Adrenal gland (tissue), 5 donors: ENCODE data around the gene FBXW5.

Experiments used
- POLR2A ChIP-seq, 2 donors: fragments of 450-650 bp; IDR thresholded peaks; one replicate each; pipeline ENCODE4 v1.6.1; 2017; ENCODE audit warnings: antibody characterized with exemption in 2 of 2, mild to moderate bottlenecking in 2 of 2, moderate library complexity in 1 of 2
- TF ChIP-seq, protein P1 (sequence below), 6 experiments: fragments of 450-650 bp in 4 of 6; fragments of 200-600 bp in 2 of 6; sonication (generic) in 1 of 6; IDR thresholded peaks; 1 replicate in 5 of 6; 2 replicates in 1 of 6; pipeline versions ENCODE4 v1.5.1 to v1.8.0; 2016 to 2021; ENCODE audit warnings: antibody characterized with exemption in 6 of 6, mild to moderate bottlenecking in 2 of 6, moderate library complexity in 1 of 6
- donor health status: DM: no; HTN: no; CAD: no.

GRCh38 chr9:136947028-136947891 is 2.7 kb upstream of the FBXW5 start:
- TF ChIP-seq, protein P1, sequence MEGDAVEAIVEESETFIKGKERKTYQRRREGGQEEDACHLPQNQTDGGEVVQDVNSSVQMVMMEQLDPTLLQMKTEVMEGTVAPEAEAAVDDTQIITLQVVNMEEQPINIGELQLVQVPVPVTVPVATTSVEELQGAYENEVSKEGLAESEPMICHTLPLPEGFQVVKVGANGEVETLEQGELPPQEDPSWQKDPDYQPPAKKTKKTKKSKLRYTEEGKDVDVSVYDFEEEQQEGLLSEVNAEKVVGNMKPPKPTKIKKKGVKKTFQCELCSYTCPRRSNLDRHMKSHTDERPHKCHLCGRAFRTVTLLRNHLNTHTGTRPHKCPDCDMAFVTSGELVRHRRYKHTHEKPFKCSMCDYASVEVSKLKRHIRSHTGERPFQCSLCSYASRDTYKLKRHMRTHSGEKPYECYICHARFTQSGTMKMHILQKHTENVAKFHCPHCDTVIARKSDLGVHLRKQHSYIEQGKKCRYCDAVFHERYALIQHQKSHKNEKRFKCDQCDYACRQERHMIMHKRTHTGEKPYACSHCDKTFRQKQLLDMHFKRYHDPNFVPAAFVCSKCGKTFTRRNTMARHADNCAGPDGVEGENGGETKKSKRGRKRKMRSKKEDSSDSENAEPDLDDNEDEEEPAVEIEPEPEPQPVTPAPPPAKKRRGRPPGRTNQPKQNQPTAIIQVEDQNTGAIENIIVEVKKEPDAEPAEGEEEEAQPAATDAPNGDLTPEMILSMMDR (IDR thresholded peaks at IDR 0.05), result no peak
- no peak for TF ChIP-seq POLR2A (IDR thresholded peaks at IDR 0.05)
